CD4-positive, alpha-beta T cell (primary cell): ENCODE results near the gene RSPO1. TPM values are rescaled to one million over a fixed set of nuclear protein-coding genes. Genes with fewer than 3 reads are reported as not detected.

Experiments used
- ATAC-seq: fragments of 200-7000 bp; cut with Tn5 transposase; one replicate; pipeline ENCODE4 v1.10.0; 2022; ENCODE audit warnings: mild to moderate bottlenecking; ENCODE audit not compliant: poor library complexity
- CTCF ChIA-PET: fragments of 350-600 bp; sonication (Branson Sonifier 250); formaldehyde crosslinking; loops from one replicate; lab custom pipeline; 2021; ENCODE audit warnings: antibody characterized with exemption, inconsistent platforms; lab: Charles Lee
- POLR2A ChIA-PET: fragments of 350-600 bp; sonication (Branson Sonifier 250); formaldehyde crosslinking; loops from one replicate; lab custom pipeline; 2021; ENCODE audit warnings: antibody characterized with exemption, inconsistent platforms; lab: Charles Lee
- DNase-seq, 14 experiments: peaks; one replicate each; pipeline ENCODE4 v3.0.0-alpha.2; 2013 to 2020; ENCODE audit warnings: mixed read lengths in 2 of 14
- H3K27ac ChIP-seq, 2 donors: one replicate each; pipeline versions ENCODE4 v1.5.1 to v1.7.0; 2013; ENCODE audit warnings: low read length in 2 of 2, low read depth in 1 of 2, mild to moderate bottlenecking in 1 of 2
- H3K27me3 ChIP-seq, 2 experiments: 1 replicate in 1 of 2; 2 replicates in 1 of 2; pipeline versions ENCODE4 v1.6.1 to v1.7.0; 2013; ENCODE audit warnings: low read length in 2 of 2, control low read depth in 1 of 2, mild to moderate bottlenecking in 1 of 2, moderate library complexity in 1 of 2; ENCODE audit not compliant: insufficient read depth in 2 of 2, control insufficient read depth in 1 of 2
- H3K36me3 ChIP-seq: one replicate; pipeline ENCODE4 v1.6.1; 2013; ENCODE audit warnings: low read length, control low read depth; ENCODE audit not compliant: insufficient read depth
- H3K4me1 ChIP-seq: one replicate; pipeline ENCODE4 v1.6.1; 2013; ENCODE audit warnings: low read length, control low read depth; ENCODE audit not compliant: insufficient read depth
- H3K4me3 ChIP-seq: one replicate; pipeline ENCODE4 v1.5.1; 2013; ENCODE audit warnings: mild to moderate bottlenecking, low read length, moderate library complexity
- H3K9me3 ChIP-seq, 2 experiments: 1 replicate in 1 of 2; 2 replicates in 1 of 2; pipeline versions ENCODE4 v1.6.1 to v1.7.0; 2013; ENCODE audit warnings: low read length in 2 of 2, mild to moderate bottlenecking in 2 of 2, control low read depth in 1 of 2, moderate library complexity in 1 of 2; ENCODE audit not compliant: control insufficient read depth in 1 of 2, insufficient read depth in 1 of 2
- H3K27ac Mint-ChIP-seq: one replicate; pipeline ENCODE4 v1.8.0; 2020; ENCODE audit warnings: mixed read lengths
- H3K27me3 Mint-ChIP-seq: one replicate; pipeline ENCODE4 v1.8.0; 2021; ENCODE audit warnings: mixed read lengths
- H3K36me3 Mint-ChIP-seq: one replicate; pipeline ENCODE4 v1.8.0; 2021; ENCODE audit warnings: low read depth, mixed read lengths
- H3K4me1 Mint-ChIP-seq: one replicate; pipeline ENCODE4 v1.8.0; 2021; ENCODE audit warnings: low read depth, mixed read lengths
- H3K4me3 Mint-ChIP-seq: one replicate; pipeline ENCODE4 v1.8.0; 2020; ENCODE audit warnings: mild to moderate bottlenecking, mixed read lengths
- H3K9me3 Mint-ChIP-seq: one replicate; pipeline ENCODE4 v1.8.0; 2020; ENCODE audit warnings: mixed read lengths
- CTCF ChIP-seq: fragments of 200-600 bp; IDR thresholded peaks from one replicate; pipeline ENCODE4 v1.8.0; 2022; ENCODE audit warnings: antibody characterized with exemption, mild to moderate bottlenecking
- intact Hi-C, 2 experiments: fragments of 100-400 bp; cut with DNase I in 1 of 2; cut with micrococcal nuclease in 1 of 2; formaldehyde crosslinking; loops; one replicate each; pipeline versions ENCODE4 v1.15.1 to v1.9.0; 2023 to 2025; cut with DNase I, micrococcal nuclease
- total RNA-seq, 174 experiments: library from RNA in 2 of 174; stranded (reverse) in 2 of 174; gene quantifications; one replicate each; pipeline ENCODE4 v1.2.3 and lab custom pipeline; 2021 to 2026

RSPO1 gene
- total RNA-seq, 2 experiments from 2014 or later, result not detected

- intact Hi-C loops, result no loop called here
- CTCF ChIA-PET, result no interaction called here
- TF ChIP-seq CTCF, result no peak
- no peak overlapping the region for H3K4me3 ChIP-seq
- Mint-ChIP-seq H3K9me3 (no peaks in the 10 kb centered on the region), H3K27ac (no peak overlapping the region), H3K27me3 (peaks cover 90% of the 10 kb centered on the region), H3K36me3 (no peaks in the 10 kb centered on the region), H3K4me3 (no peak overlapping the region), H3K4me1 (no peaks in the 10 kb centered on the region)
- ATAC-seq (no peak), DNase-seq (no peak)
- POLR2A ChIA-PET, result no interaction called here
- peaks cover 0 to 3% of the 10 kb centered on the region in 2 experiments for H3K9me3 ChIP-seq
- H3K27me3 ChIP-seq, result peaks cover 44 to 76% of the 10 kb centered on the region in 2 experiments
- no peaks in the 10 kb centered on the region for H3K36me3 ChIP-seq
- no peak overlapping the region for H3K27ac ChIP-seq
- H3K4me1 ChIP-seq, result peaks cover 9% of the 10 kb centered on the region
These were observed 5.7 kb downstream of the RSPO1 start for GRCh38 chr1:37629008-37629407.

- ChIA-PET POLR2A (no interaction called here), CTCF (no interaction called here)
- Mint-ChIP-seq H3K27me3 (peaks cover 81% of the 10 kb centered on the region), H3K4me3 (no peak overlapping the region), H3K36me3 (no peaks in the 10 kb centered on the region), H3K9me3 (no peaks in the 10 kb centered on the region), H3K27ac (no peak overlapping the region), H3K4me1 (no peaks in the 10 kb centered on the region)
- DNase-seq, result no peak
- H3K27ac ChIP-seq, result no peak overlapping the region
- TF ChIP-seq CTCF, result no peak
- ATAC-seq, result no peak
- intact Hi-C loops, result no loop called here
- H3K9me3 ChIP-seq, result peaks cover 0 to 3% of the 10 kb centered on the region in 2 experiments
- H3K4me1 ChIP-seq, result no peaks in the 10 kb centered on the region
- H3K27me3 ChIP-seq, result peaks cover 37 to 70% of the 10 kb centered on the region in 2 experiments
- H3K36me3 ChIP-seq, result no peaks in the 10 kb centered on the region
- H3K4me3 ChIP-seq, result no peak overlapping the region
These were observed 6.6 kb downstream of the RSPO1 start for GRCh38 chr1:37628026-37628556.

GRCh38 chr1:37622131-37622530 is 12.6 kb downstream of the RSPO1 start:
- intact Hi-C loops, result no loop called here
- ChIA-PET POLR2A (no interaction called here), CTCF (no interaction called here)
- H3K4me3 ChIP-seq, result no peak overlapping the region
- Mint-ChIP-seq H3K27ac (no peak overlapping the region), H3K4me3 (no peak overlapping the region), H3K4me1 (no peaks in the 10 kb centered on the region), H3K27me3 (peaks cover 48% of the 10 kb centered on the region), H3K9me3 (no peaks in the 10 kb centered on the region), H3K36me3 (no peaks in the 10 kb centered on the region)
- no peaks in the 10 kb centered on the region for H3K36me3 ChIP-seq
- no peaks in the 10 kb centered on the region for H3K4me1 ChIP-seq
- peaks cover 14 to 32% of the 10 kb centered on the region in 2 experiments for H3K27me3 ChIP-seq
- DNase-seq, result peak in 1 of 14 experiments; percentile 20
- H3K9me3 ChIP-seq, result no peaks in the 10 kb centered on the region
- no peak for TF ChIP-seq CTCF
- no peak overlapping the region for H3K27ac ChIP-seq
- no peak for ATAC-seq
